Brain microvascular endothelial cell (primary cell): Measurements from ENCODE around the gene LRBA.

Source experiments
- DNase-seq: peaks from one replicate; pipeline ENCODE4 v3.0.0-alpha.2; 2020
- H3K27ac ChIP-seq: fragments of 250-450 bp; sonication (Bioruptor Pico); 2 replicates; pipeline ENCODE4 v1.5.1; 2020; ENCODE audit warnings: mild to moderate bottlenecking, moderate library complexity
- H3K27me3 ChIP-seq: fragments of 250-450 bp; sonication (Bioruptor Pico); replicated peaks from 2 replicates; pipeline ENCODE4 v1.5.1; 2020; ENCODE audit warnings: mild to moderate bottlenecking
- H3K36me3 ChIP-seq: fragments of 250-450 bp; sonication (Bioruptor Pico); replicated peaks from 2 replicates; pipeline ENCODE4 v1.5.1; 2020; ENCODE audit warnings: mild to moderate bottlenecking
- H3K4me3 ChIP-seq: 2 replicates; pipeline ENCODE4 v1.5.1; 2011; ENCODE audit warnings: low read depth, mild to moderate bottlenecking, control low read depth, low read length, moderate library complexity
- in situ Hi-C: cut with HindIII; loops from 2 replicates; pipeline ENCODE4 v1.10.0; 2017; ENCODE audit warnings: low sequenced_read_pairs, low pct_ligation_motif_present
- TF ChIP-seq, protein P1 (sequence below): IDR thresholded peaks from 2 replicates; pipeline ENCODE4 v1.5.1; 2011; ENCODE audit warnings: low read depth, mild to moderate bottlenecking, moderate library complexity, low read length, control low read depth, inconsistent platforms; ENCODE audit errors: missing control alignments

Gene LRBA

DNA sequence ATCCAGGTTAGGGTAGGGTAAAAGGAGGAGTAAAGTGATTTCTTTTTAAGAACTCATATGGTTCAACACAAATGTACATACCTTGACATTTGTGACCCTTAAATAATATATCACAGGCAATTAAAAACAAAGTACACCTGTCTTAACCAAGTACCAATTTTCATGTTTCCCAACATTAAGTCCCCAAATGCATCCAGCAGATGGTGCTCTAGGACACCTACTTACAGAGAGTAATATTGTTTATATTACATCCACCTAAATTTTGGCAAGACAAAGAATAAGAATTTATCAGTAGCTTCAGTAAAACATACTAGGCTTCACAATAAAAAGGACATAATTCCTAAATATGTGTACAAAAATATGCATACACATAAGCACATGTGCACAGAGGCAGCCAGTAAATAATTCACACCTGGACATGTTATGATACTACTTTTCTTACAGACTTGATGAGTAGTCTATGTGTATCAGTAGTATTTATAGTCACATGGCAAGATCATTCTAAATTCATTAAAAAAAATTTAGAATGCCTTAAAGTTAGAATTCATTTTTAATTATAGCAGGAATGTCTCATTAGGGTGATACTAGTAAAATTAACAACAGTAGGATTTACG, 717.1 kb downstream of the LRBA start:
- TF ChIP-seq, protein P1, sequence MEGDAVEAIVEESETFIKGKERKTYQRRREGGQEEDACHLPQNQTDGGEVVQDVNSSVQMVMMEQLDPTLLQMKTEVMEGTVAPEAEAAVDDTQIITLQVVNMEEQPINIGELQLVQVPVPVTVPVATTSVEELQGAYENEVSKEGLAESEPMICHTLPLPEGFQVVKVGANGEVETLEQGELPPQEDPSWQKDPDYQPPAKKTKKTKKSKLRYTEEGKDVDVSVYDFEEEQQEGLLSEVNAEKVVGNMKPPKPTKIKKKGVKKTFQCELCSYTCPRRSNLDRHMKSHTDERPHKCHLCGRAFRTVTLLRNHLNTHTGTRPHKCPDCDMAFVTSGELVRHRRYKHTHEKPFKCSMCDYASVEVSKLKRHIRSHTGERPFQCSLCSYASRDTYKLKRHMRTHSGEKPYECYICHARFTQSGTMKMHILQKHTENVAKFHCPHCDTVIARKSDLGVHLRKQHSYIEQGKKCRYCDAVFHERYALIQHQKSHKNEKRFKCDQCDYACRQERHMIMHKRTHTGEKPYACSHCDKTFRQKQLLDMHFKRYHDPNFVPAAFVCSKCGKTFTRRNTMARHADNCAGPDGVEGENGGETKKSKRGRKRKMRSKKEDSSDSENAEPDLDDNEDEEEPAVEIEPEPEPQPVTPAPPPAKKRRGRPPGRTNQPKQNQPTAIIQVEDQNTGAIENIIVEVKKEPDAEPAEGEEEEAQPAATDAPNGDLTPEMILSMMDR: peak; percentile 64
- peak; percentile 73 for DNase-seq
- Histone ChIP-seq H3K4me3 (no peak overlapping the region), H3K36me3 (no peaks in the 10 kb centered on the region), H3K27ac (no peak overlapping the region), H3K27me3 (no peaks in the 10 kb centered on the region)
- in situ Hi-C loops: no loop called here

DNA sequence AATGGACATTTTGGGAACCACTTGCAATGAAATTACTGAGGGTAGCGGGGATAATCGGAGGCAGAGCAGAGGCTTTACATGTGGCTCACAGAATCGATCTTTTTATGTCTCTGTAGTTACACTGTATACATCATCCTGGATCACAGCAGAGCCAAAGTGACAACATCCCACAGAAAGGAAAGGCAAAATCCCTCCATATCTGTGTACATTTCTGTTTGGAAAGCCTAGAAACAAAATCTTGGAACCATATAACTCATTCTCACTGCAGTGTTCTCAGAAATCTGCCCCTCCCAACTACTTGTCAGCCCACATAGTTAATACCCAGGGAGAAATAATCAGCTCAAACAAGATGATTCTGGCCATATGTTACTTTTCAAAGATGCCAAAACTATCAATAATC, 725.2 kb downstream of the LRBA start:
- DNase-seq: no peak
- in situ Hi-C loops: no loop called here
- H3K27ac ChIP-seq: no peak overlapping the region
- H3K36me3 ChIP-seq: no peaks in the 10 kb centered on the region
- H3K27me3 ChIP-seq: no peaks in the 10 kb centered on the region
- no peak overlapping the region for H3K4me3 ChIP-seq
- TF ChIP-seq, protein P1: no peak

DNA sequence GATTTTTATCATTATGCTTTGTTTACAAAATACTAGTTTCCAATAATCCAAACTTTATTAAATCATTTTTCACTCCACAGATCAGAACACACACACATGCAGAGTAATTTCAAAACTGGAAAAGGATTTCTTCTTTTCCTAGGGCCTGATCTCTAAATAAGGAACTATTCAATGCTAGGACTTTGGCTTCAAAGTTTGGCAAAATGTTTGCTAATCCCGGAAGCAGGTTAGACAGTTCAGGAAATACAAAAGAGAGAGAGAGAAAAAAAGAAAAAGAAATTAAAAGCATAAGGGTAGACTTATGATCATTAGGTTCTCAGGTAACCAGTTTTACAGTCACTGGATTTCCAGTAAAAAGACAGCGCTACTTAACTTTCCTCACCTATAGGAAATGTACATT, 725.9 kb downstream of the LRBA start:
- in situ Hi-C loops: no loop called here
- Histone ChIP-seq H3K36me3 (no peaks in the 10 kb centered on the region), H3K27me3 (no peaks in the 10 kb centered on the region), H3K27ac (no peak overlapping the region), H3K4me3 (no peak overlapping the region)
- TF ChIP-seq, protein P1: no peak
- DNase-seq: no peak

DNA sequence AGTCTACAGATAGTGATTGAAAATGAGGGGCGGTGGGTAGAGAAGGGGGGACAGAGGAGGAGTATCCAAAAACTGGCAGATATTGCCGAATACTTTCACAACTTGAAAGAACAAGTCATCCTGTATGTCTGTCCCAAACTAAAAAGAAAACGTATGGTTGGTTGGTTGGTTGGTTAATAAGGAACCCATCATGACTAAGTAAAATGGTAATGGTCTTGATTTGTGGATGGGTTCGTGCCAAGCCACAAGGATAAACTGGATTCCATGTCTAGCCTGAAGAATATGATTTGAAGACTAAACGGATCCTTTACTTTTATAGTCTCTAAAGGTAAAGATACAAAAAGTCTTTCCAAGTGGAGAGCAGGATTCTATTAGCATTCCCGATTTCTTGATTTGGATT, 728.4 kb downstream of the LRBA start:
- H3K36me3 ChIP-seq: no peaks in the 10 kb centered on the region
- no peak overlapping the region for H3K27ac ChIP-seq
- DNase-seq: no peak
- no peak overlapping the region for H3K4me3 ChIP-seq
- in situ Hi-C loops: no loop called here
- H3K27me3 ChIP-seq: no peaks in the 10 kb centered on the region
- TF ChIP-seq, protein P1: no peak

DNA sequence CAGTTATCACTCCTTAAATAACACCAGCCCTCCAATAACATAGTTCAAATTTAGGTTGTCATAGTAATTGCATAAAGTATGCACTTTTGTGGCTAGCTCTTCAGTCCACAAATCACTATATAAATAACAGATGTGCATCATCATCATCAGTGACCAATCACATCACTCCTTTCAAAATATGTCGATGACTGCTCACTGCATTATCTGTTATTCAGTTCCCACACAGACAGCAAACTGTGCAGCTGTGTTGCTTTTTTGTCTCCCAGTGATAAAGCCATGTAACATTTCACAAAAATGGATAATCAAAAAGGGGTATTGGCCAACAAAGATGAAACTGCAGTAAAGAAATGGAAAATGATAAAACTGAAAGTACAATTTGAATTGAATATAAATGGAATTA, 731.4 kb downstream of the LRBA start:
- Histone ChIP-seq H3K27ac (peak overlapping the region; percentile 98), H3K36me3 (no peaks in the 10 kb centered on the region), H3K27me3 (no peaks in the 10 kb centered on the region), H3K4me3 (no peak overlapping the region)
- DNase-seq: peak; percentile 99
- in situ Hi-C loops: no loop called here
- TF ChIP-seq, protein P1: no peak

DNA sequence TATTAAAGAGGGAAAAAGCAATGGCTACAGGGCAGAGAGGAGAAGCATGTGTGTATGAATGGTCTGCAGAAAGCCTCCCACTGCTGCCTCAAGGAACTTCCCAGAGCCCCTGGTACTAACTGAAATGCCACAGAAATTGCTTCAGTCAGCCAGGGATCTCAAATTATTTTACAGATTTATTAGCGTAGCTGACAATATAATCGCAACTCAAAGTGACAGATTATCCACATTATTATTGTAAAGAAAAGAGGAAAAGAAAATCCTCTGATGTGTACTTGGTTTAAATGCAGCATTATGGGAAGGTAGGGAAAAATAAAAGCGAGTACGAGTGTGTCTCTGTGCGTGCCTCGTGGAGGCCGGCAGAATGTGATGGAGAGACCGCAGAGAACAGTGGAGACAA, 734.1 kb downstream of the LRBA start:
- H3K4me3 ChIP-seq: no peak overlapping the region
- no peaks in the 10 kb centered on the region for H3K27me3 ChIP-seq
- DNase-seq: no peak
- in situ Hi-C loops: no loop called here
- H3K27ac ChIP-seq: peak overlapping the region; percentile 84
- TF ChIP-seq, protein P1: no peak
- H3K36me3 ChIP-seq: no peaks in the 10 kb centered on the region
